HG03457 (cell line): ENCODE data around the gene SLC37A3.
A peak's percentile ranks its signal among the peaks of the same experiment; 100 is the strongest.

ENCODE experiments used
- ATAC-seq: cut with Tn5 transposase; IDR thresholded peaks from one replicate; pipeline ENCODE4 v1.9.1; 2021; ENCODE audit warnings: moderate number of reproducible peaks; ENCODE audit not compliant: unreplicated experiment

Gene SLC37A3

DNA sequence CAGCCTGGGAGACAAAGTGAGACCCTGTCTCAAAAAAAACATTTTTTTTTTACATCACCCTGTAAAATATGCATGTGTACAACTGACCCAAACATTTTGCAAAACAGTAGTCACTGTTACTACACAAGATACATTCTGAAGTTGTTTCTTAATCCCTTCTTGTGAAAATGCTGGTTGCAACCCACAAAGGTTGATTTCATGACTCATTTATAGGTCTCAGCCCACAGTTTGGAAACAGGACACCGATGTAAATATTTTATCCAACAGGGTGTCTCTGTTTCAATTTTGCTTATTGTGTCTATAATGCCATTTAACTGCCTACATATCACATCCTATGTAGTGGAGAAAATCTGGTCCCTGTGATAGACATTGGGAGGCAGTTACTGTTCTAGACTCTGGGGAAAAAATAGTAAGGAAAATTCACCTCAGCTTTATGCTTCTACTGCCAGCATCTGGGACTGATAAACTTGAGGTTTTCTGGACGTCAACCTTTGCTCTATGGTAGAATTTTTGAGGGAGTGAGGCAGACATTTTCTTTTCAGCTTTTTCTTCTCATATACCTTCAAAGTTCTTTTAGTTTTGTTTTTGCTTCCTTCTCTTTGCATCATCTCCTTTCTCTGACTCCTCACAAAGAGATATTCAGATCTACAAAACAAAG lies 4.0 kb upstream of the SLC37A3 start:
- no peak for ATAC-seq

DNA sequence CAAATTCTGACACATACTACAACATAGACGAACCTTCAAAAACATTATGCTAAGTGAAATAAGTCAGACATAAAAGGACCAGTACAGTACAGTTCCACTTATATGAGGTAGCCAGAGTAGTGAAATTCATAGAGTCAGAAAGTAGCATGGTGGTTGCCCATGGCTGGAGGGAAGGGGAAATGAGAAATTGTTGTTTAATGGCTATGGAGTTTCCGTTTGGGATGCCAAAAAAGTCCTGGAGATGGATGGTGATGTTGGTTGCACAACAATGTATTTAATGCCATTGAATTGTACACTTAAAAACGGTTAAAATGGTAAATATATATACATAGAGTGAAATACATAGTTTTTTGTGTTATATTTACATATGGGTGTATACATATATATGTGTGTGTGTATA lies 2.1 kb upstream of the SLC37A3 start:
- no peak for ATAC-seq

DNA sequence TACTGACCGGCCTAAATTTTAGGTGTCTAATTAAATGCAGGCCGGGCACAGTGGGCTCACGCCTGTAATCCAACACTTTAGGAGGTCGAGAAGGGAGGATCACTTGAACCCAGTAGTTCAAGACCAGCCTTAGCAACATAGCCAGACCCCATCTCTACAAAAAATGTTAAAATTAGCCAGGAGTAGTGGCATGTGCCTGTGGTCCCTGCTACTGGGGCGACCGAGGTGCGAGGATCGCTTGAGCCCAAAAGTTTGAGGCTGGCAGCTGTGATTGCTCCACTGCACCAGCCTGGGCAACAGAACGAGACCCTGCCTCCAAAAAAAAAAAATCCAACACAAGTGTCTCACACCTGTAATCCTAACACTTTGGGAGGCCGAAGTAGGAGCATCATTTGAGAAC lies 491 bp upstream of the SLC37A3 start:
- ATAC-seq, result no peak

DNA sequence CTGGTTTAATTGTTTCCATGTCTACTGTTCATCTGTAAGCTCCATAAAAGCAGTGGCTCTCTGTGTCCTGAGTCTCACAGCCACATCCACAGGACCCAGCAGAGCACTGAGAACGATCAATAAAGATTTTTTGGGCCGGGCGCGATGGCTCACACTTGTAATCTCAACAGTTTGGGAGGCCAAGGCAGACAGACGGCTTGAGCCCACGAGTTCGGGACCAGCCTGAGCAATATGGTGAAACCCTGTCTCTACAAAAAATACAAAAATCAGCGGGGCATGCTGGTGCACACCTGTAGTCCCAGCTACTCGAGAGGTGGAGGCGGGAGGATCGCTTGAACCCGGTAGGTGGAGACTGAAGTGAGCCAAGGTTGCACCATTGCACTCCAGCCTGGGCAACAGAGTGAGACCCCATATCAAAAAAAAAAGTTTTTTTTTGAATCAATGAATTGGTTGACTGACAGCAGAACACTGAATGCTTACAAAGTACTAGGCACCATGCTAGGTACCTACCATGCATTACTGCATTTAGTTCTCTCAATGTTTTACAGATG lies 4.5 kb downstream of the SLC37A3 start:
- ATAC-seq, result no peak

- no peak for ATAC-seq
Measured at GRCh38 chr7:140391634-140392033, 6.7 kb downstream of the SLC37A3 start.

DNA sequence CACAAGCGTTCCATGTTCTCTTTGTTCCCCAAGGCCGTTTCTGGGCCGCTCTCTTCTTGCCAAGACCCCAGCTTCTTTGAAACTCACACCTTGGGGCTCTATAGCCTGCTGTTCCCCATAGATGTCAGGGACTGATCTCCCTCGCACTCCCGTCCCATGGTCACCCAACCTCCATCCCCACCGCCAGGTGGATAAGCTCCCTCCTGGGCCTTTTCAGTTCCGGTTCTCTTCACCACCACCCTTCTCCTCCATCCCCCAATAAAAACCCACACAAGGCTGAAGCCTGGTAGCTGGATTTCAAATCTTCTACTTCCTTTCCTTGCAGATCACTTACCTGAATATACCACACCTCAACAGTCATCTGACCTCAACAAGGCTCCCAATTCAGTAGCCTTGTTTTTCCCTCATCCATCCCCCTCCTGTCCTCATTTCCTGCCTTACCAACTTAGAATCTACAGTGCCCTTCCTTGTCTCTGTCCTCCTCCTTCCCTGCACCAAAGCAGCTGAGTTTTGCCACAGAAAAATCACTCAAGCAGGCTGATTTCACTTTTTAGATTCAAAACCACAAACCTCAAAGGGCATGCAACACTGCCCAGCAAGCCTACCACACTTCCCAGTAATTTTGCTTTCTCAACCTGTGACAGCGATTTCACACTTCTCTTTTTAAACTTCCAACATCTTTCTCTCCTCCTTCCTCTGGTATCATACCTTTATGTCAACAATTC lies 7.7 kb downstream of the SLC37A3 start:
- ATAC-seq, result peak; percentile 68

GRCh38 chr7:140390034-140390433 lies 8.3 kb downstream of the SLC37A3 start:
- ATAC-seq, result no peak

DNA sequence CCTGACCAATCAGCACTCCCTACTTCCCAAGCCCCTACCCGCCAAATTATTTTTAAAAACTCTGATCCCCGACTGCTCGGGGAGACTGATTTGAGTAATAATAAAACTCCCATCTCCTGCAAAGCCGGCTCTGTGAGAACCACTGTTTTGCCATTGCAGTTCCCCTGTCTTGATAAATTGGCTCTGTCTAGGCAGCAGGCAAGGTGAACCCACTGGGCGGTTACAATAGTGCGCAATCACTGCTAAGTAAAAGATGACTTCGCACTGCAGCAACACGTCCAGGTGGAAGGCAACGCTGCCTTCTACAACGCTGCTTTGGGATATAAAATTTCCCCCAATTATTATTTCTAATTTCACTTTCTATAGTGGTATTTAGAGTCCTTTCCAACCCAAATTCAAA lies 8.9 kb downstream of the SLC37A3 start:
- ATAC-seq, result no peak

DNA sequence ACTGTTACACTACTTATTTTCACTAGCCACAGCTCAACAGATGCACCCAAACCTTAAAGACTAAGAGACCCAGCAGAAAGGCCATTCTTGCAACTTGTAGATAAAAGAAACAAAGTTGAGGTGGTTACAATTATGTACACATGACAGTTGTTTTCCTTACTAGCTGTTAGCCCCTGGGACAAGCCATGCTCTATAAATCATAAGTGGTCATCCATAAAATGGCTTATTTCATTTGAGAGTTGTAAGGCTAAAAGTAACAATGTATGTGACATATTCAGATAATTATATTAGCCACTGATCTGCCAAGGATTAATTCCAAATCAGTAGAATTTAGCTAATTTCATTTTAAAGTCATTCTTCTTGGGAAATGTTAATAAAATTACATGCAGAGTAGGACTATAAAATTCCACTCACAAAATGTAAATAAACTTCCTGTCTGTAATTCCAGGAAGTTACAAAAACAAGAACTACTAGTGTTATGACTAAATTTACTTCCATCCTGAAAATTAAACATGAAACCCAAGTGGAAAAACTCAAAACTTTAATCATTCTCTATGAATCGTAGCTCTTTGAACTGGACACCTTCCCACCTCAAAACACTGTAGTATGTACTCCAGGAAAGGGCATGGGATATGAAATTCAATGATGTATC lies 13.3 kb downstream of the SLC37A3 start:
- no peak for ATAC-seq

GRCh38 chr7:140383954-140384713 lies 14.2 kb downstream of the SLC37A3 start:
- ATAC-seq, result no peak

DNA sequence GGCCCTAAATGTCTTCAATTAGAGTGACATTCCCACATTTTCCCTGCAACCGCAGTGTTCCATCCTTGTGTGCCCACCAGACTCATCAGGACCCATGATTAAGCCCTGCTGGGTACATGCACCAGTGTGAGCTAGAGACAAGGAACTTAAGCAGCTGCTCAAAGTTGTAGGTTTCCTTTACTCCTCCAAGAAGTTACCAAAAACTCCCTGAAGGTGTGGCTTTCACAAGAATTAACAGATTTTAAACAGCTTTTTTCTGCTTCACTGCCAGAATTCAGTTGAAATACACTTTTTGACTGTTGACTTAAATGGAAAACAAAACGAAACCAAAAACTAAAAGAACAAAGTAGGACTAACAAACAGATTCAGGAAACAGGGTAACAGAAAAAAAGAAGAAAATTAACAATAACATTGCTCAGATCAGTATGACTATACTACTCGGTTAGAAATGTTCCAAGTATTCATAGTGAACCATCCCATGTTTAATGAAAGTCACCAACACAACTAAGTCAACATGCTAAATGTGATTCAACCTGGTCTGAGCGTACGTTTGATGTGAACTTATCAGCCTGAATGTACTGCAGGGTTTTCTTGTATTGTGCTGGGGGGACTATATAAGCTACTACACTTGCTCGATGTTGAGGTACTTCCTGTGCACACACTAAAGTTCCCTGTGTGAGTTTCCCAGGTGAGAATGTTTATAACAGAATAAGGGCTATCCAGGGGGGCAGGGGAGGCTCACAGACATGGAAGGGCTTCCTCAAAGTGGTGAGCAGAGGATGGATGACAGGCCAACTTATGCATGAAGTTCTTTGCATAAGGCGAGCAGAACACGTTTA lies 22.2 kb downstream of the SLC37A3 start:
- no peak for ATAC-seq

DNA sequence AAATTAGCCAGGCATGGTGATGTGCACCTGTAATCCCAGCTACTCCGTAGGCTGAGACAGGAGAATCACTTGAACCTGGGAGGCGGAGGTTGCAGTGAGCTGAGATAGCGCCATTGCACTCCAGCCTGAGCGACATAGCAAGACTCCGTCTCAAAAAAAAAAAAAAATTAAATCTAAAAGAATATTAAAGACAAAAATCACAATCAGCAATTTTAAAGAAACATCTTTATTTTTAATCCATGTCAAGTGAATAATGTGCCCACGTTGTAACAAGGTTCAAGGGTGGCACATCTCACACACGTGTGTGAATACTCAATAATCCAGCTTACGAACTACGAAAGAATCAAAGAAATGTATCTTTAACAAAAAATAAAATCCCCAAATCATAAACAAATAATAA lies 23.0 kb downstream of the SLC37A3 start:
- no peak for ATAC-seq

DNA sequence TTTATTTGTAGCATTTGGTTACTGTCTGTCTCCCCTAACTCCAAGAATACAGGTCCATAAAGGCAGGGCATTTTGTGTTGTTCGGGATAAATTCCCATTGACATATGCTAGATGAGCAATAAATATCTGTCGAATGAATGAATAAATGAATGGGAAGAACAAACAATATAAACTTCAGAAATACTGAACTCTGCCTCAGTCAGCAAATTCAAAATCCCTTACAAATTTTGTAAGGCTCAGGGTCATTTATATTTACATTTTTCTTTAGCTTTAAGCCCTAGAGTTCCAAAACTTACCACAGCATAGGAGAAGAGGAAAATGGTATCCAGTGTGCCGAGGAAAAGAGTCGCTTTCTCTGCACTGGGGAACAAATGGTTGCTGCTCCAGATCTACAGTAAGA lies 29.0 kb downstream of the SLC37A3 start:
- no peak for ATAC-seq

DNA sequence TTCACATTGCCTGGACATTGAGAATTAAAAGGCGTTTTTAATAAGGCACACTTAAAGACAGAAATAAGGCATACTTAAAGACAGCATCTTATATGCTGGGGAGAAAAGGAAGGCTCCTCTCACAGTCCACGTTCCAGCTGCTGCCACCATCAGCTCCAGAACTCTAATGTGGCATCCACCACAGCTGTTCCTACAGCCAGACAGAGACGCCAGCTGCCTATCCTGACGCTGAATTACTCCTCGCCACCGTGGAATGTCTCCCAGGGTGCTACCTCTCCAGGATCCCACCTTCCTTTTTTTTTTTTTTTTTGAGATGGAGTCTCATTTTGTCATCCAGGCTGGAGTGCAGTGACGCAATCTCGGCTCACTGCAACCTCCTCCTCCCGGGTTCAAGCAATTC lies 30.8 kb downstream of the SLC37A3 start:
- ATAC-seq, result no peak

DNA sequence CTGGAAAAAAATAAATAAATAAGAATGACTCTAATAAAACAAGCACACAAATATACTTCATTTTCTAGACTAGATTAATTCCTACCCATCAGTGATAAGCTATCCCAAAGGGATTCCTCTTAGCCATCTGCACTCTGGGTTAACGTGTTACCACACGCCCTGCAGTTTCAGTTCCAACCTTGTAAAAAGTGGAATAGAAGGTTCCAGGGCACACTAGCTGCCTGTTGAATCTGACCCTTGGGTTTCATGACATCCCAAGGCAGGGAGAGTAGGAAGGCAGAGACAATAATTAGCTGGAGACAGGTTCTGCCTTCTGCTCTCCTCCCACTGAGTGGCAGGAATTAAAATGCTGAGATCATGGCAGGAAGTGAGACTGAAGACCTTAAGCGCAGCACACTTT lies 33.5 kb downstream of the SLC37A3 start:
- no peak for ATAC-seq

DNA sequence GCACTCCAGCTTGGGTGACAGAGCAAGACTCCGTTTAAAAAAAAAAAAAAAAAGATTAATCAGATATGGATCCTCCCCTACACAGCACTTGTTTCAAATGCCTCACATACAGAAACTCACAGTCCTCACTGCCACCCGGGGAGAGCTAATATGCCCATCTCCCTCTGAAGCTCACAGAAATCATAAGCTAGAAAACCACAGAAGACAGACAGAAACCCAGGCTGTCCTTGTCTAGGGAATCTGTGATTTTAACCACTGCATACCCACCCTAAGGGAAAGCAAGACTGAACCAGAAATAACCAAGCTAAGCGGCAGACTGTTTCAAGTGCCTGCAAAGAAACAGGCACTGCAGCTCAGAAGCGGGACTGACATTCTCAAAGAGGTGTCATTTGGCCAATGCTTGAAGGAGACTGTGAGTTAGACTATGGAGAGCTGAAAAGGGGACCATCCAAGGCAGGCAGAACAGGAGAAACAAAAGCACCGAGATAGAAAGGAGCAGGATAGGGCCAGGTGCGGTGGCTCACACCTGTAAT lies 37.6 kb downstream of the SLC37A3 start:
- no peak for ATAC-seq

DNA sequence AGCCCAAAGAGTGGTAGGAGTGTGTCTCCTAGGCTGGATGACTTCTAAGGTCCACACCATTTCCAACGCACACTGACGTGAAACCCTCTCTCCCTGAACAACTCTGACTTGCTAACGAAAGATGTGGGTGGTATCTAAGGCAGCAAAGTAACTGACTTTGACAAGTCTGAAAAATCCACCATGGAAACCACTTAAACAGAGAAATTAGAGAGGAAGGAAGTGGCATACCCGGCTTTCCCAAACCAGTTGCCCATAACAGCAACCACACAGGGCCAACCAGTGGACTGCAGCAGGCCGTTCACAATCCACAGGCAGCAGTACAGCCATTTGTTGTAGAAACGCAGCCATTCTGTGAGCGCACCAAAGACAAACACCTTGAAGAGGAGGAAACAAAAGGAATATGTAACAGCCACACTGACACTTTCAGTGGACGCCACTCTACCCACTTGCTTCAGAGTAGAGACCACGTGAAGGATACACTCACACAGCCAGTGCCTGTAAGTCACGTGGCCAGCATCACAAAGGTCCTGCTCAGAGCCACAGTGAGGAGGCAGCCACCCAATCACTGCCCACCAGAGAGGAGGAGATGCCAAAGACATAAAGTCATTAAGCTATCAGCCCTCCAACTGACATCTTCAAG lies 39.8 kb downstream of the SLC37A3 start:
- ATAC-seq, result no peak

GRCh38 chr7:140358024-140358411 lies 40.3 kb downstream of the SLC37A3 start:
- ATAC-seq, result no peak

DNA sequence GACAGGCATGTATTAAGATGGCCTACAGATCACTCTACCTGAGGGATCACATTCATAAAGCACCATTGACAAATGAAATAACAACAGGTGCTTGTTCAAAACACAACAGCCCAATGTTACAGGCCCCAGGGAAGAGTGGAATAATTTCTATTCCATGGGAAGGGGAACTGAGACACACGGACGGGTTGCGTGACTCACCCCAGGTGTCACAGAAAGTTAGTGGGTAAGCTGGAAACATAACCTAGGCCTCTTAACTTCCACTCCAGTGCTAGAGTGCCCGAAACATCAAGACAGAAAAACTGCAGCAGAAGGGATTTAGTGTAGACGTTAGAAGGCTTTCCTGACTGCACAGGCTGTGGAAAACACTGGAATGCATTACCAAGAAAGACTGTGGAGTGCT lies 48.3 kb downstream of the SLC37A3 start:
- no peak for ATAC-seq
